GM12878 (cell line): Measurements from ENCODE around the gene SNX19. TPM values are rescaled to one million over a fixed set of nuclear protein-coding genes. Genes with fewer than 3 reads are reported as not detected.

Source experiments
- ATAC-seq: fragments of 200-7000 bp; cut with Tn5 transposase; 3 replicates; pipeline ENCODE4 v1.9.1; 2020; ENCODE audit warnings: mild to moderate bottlenecking, moderate library complexity
- BruUV-seq: library from RNA; stranded (reverse); fragments of 400-500 nt; replicated peaks from 2 replicates; lab custom pipeline; 2021; lab: Mats Ljungman, UMichigan
- CTCF ChIA-PET: fragments of 300-600 bp; sonication (Branson Sonifier 250); formaldehyde crosslinking; extraction: SDS; loops from one replicate; lab custom pipeline; 2021; ENCODE audit warnings: inconsistent platforms; lab: Yijun Ruan, JAX
- POLR2A ChIA-PET: fragments of 350-600 bp; formaldehyde crosslinking; extraction: SDS; loops from one replicate; lab custom pipeline; 2021; ENCODE audit warnings: inconsistent platforms; lab: Charles Lee
- RAD21 ChIA-PET: fragments of 300-600 bp; sonication (Branson Sonifier 250); formaldehyde crosslinking; loops from one replicate; lab custom pipeline; 2023; ENCODE audit warnings: antibody characterized with exemption; ENCODE audit not compliant: unreplicated experiment; lab: Charles Lee
- SMC1A ChIA-PET: fragments of 300-600 bp; sonication (Branson Sonifier 250); formaldehyde crosslinking; loops from one replicate; lab custom pipeline; 2023; ENCODE audit not compliant: unreplicated experiment, uncharacterized antibody; lab: Charles Lee
- DNase-seq: peaks from one replicate; pipeline ENCODE4 v3.0.0-alpha.2; 2011; ENCODE audit warnings: low read depth, low spot score
- FAIRE-seq: peaks from 3 replicates; lab custom pipeline; 2011; peaks lifted over from hg19 to GRCh38; lab: Jason Lieb, UNC
- H2AFZ ChIP-seq: 2 replicates; pipeline ENCODE4 v1.6.0; 2011; ENCODE audit warnings: low read depth, low read length, control low read depth; ENCODE audit not compliant: control insufficient read depth
- H3K27ac ChIP-seq: 2 replicates; pipeline ENCODE4 v1.5.1; 2011; ENCODE audit warnings: control low read depth; ENCODE audit not compliant: control insufficient read depth, insufficient read depth
- H3K27me3 ChIP-seq, 2 experiments: replicated peaks in 1 of 2; 2 replicates each; pipeline versions ENCODE4 v1.6.0 to v1.6.1; 2011; ENCODE audit warnings: low read length in 1 of 2; ENCODE audit not compliant: control insufficient read depth in 2 of 2, insufficient read depth in 2 of 2
- H3K36me3 ChIP-seq, 2 experiments: 2 replicates each; pipeline ENCODE4 v1.5.1; 2011; ENCODE audit warnings: low read length in 1 of 2; ENCODE audit not compliant: control insufficient read depth in 2 of 2, insufficient read depth in 2 of 2
- H3K4me1 ChIP-seq: 2 replicates; pipeline ENCODE4 v1.6.1; 2011; ENCODE audit warnings: mild to moderate bottlenecking, low read length, moderate library complexity, mixed read lengths; ENCODE audit not compliant: control insufficient read depth, insufficient read depth
- H3K4me2 ChIP-seq: 2 replicates; pipeline ENCODE4 v1.6.0; 2011; ENCODE audit warnings: control low read depth; ENCODE audit not compliant: control insufficient read depth, insufficient read depth
- H3K4me3 ChIP-seq: fragments of 200-600 bp; sonication (generic); 2 replicates; pipeline ENCODE4 v1.5.1; 2016
- H3K79me2 ChIP-seq: 2 replicates; pipeline ENCODE4 v1.6.0; 2011; ENCODE audit warnings: low read length; ENCODE audit not compliant: control insufficient read depth, insufficient read depth
- H3K9ac ChIP-seq: 2 replicates; pipeline ENCODE4 v1.8.0; 2011; ENCODE audit warnings: low read length, control low read depth, mixed read lengths; ENCODE audit not compliant: control insufficient read depth, insufficient read depth
- H3K9me3 ChIP-seq: replicated peaks from 3 replicates; pipeline ENCODE4 v1.5.1; 2011; ENCODE audit warnings: mild to moderate bottlenecking, low read length; ENCODE audit not compliant: control insufficient read depth, insufficient read depth
- H4K20me1 ChIP-seq: 2 replicates; pipeline ENCODE4 v1.6.0; 2011; ENCODE audit not compliant: control insufficient read depth, insufficient read depth
- CEBPB ChIP-seq, 2 experiments: fragments of 150-350 bp in 1 of 2; IDR thresholded peaks; 2 replicates each; pipeline ENCODE4 v1.6.1; 2012 to 2014; ENCODE audit warnings: low read depth in 2 of 2, low read length in 2 of 2, borderline replicate concordance in 1 of 2, inconsistent platforms in 1 of 2
- ETV6 ChIP-seq, 2 experiments: fragments of 450-650 bp in 1 of 2; IDR thresholded peaks in 1 of 2; conservative IDR thresholded peaks in 1 of 2; 2 replicates each; pipeline ENCODE4 v1.6.1; 2014; ENCODE audit warnings: antibody characterized with exemption in 1 of 2, borderline replicate concordance in 1 of 2, low read depth in 1 of 2, mild to moderate bottlenecking in 1 of 2, moderate library complexity in 1 of 2
- GATAD2B ChIP-seq: fragments of 450-650 bp; conservative IDR thresholded peaks from 2 replicates; pipeline ENCODE4 v1.6.1; 2017; ENCODE audit warnings: low read depth, mild to moderate bottlenecking, moderate library complexity
- HDAC6 ChIP-seq: fragments of 200-600 bp; sonication (generic); IDR thresholded peaks from one replicate; pipeline ENCODE4 v1.8.0; 2017; ENCODE audit warnings: antibody characterized with exemption; ENCODE audit not compliant: unreplicated experiment
- JUNB ChIP-seq: IDR thresholded peaks from 2 replicates; pipeline ENCODE4 v1.6.1; 2016; ENCODE audit warnings: antibody characterized with exemption, mild to moderate bottlenecking
- KLF5 ChIP-seq: fragments of 450-650 bp; IDR thresholded peaks from 2 replicates; pipeline ENCODE4 v1.6.1; 2014; ENCODE audit warnings: mild to moderate bottlenecking; ENCODE audit not compliant: partially characterized antibody
- NFYB ChIP-seq: IDR thresholded peaks from 2 replicates; pipeline ENCODE4 v1.6.1; 2011; ENCODE audit warnings: low read depth, mild to moderate bottlenecking, low read length, improper control_type of control experiment, moderate library complexity; ENCODE audit not compliant: insufficient read depth
- NR2C1 ChIP-seq: fragments of 450-650 bp; IDR thresholded peaks from 2 replicates; pipeline ENCODE4 v1.6.1; 2017; ENCODE audit warnings: antibody characterized with exemption, mild to moderate bottlenecking, moderate library complexity
- PAX8 ChIP-seq: fragments of 450-650 bp; IDR thresholded peaks from 2 replicates; pipeline ENCODE4 v1.6.1; 2017; ENCODE audit warnings: mild to moderate bottlenecking, moderate library complexity
- POLR2A ChIP-seq: IDR thresholded peaks from 2 replicates; pipeline ENCODE4 v1.6.1; 2011; ENCODE audit warnings: low read depth, mild to moderate bottlenecking, low read length
- WGBS: methylation state at CpG from one replicate; pipeline ENCODE4 v1.1.6; 2016; ENCODE audit warnings: low lambda C conversion rate; ENCODE audit not compliant: insufficient replicate concordance, insufficient coverage; ENCODE audit errors: missing lambda C conversion rate; 5-methylcytosine and 5-hydroxymethylcytosine counted together
- in situ Hi-C: fragments of 300-500 bp; cut with MboI; formaldehyde crosslinking; loops from 9 replicates; pipeline ENCODE4 v1.14.3; 2018; ENCODE audit warnings: mixed read lengths
- intact Hi-C: fragments of 100-400 bp; cut with micrococcal nuclease; formaldehyde crosslinking; loops from one replicate; pipeline ENCODE4 v1.14.2; 2022; ENCODE audit not compliant: unreplicated experiment
- polyA plus RNA-seq, 11 experiments: library from polyadenylated mRNA; depleted of rRNA in 4 of 11; unstranded in 6 of 11; stranded (reverse) in 5 of 11; fragments of >200 nt; fragmentation: Nextera tagmentation in 4 of 11; fragmentation: Illumina TruSeq in 1 of 11; extraction: Ambion mirVana in 4 of 11; extraction: Trizol in 1 of 11; gene quantifications; 1 replicate in 1 of 11; 2 replicates in 10 of 11; pipeline versions ENCODE4 v1.2.1 to v1.2.3, GENCODE V29; 2011 to 2016; ENCODE audit warnings: inconsistent platforms in 2 of 11, missing spikeins in 2 of 11, low read depth in 1 of 11
- total RNA-seq, 4 experiments: library from RNA; depleted of rRNA in 3 of 4; stranded (reverse); fragments of >200 nt in 3 of 4; fragmentation: Illumina TruSeq in 1 of 4; extraction: Trizol in 1 of 4; gene quantifications; 2 replicates each; pipeline versions ENCODE4 v1.2.1 to v1.2.3, GENCODE V29; 2013 to 2021

Gene SNX19
- total and polyA plus RNA-seq, 10 of the 15 experiments (the other 5 are each of a cell fraction or from before 2014, with no cell fraction given), result 3.0 to 46.9 (median 30.4) TPM

DNA sequence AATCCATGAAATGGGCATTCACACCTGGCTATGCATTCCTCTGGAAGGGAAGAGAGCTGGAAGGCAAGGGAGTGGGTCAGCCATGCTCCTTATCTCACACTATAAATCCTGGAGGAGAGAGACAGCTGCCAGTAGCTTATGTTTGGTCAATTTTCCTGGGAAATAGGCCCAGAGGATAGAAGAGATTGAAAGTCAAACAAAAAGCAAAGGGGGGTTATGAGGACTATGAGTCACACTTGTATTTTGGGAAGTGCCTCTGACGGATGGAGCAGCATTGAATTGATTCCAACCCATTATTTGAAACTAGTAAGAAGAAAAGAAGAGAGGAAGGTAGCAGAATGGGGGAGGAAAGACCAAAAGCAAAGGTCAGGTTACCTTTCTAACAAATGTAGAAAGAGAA, 25.0 kb downstream of the SNX19 start:
- intact Hi-C loops (no loop called here), in situ Hi-C loops (no loop called here)
- H4K20me1 ChIP-seq, result no peaks in the 10 kb centered on the region
- DNase-seq, result no peak
- no peak overlapping the region for H3K27ac ChIP-seq
- H3K9me3 ChIP-seq, result no peaks in the 10 kb centered on the region
- FAIRE-seq, result no peak
- WGBS, result 60% methylated on average over 1 of the region's 1 CpG
- no peak overlapping the region for H3K4me3 ChIP-seq
- ChIA-PET CTCF (interaction anchor here (0.6 to 2.3 kb wide), 7 partner anchors 15 to 1808 kb away, joined by 3 to 8 read pairs (median 5); partner anchors contain the start of gene SNX19), RAD21 (interaction anchor here (0.9 kb wide), 1 partner anchor 460 kb away, joined by 3 read pairs; no protein-coding TSS in a partner anchor), SMC1A (interaction anchor here (0.7 to 1.9 kb wide), 2 partner anchors 29 to 782 kb away, joined by 3 to 5 read pairs; no protein-coding TSS in a partner anchor), POLR2A (no interaction called here)
- H3K79me2 ChIP-seq, result no peaks in the 10 kb centered on the region
- no peaks in the 10 kb centered on the region for H3K27me3 ChIP-seq
- peaks cover 5 to 14% of the 10 kb centered on the region in 2 experiments; a peak in 3 of 4 replicates for H3K36me3 ChIP-seq
- no peak overlapping the region for H2AFZ ChIP-seq
- BruUV-seq, result no TSS peak
- no peak overlapping the region for H3K4me2 ChIP-seq
- no peaks in the 10 kb centered on the region for H3K4me1 ChIP-seq
- TF ChIP-seq NR2C1 (no peak), JUNB (no peak), ETV6 (conservative IDR thresholded peaks at IDR 0.05 in 1 of 2, IDR thresholded peaks at IDR 0.05 in 1 of 2; ENCODE audit: borderline replicate concordance in 1 of 2, low read depth in 1 of 2) (no peak), GATAD2B (no peak), KLF5 (no peak), CEBPB (IDR thresholded peaks at IDR 0.05; ENCODE audit: borderline replicate concordance in 1 of 2, low read depth in 2 of 2, low read length in 2 of 2) (no peak), POLR2A (no peak), HDAC6 (no peak), NFYB (no peak), PAX8 (no peak)
- H3K9ac ChIP-seq, result no peak overlapping the region
- ATAC-seq, result no peak
